Mucosa of stomach (tissue), 1 donor: ENCODE results near the gene DHRS7B.
"Not testable (repeated sequence)": the region's sequence is repeated elsewhere in the genome, so short reads cannot be mapped to it uniquely, and the experiment has no call there.

ENCODE experiments used
- H3K27me3 ChIP-seq: one replicate; pipeline ENCODE4 v1.7.0; 2013; ENCODE audit warnings: mild to moderate bottlenecking, low read length; ENCODE audit not compliant: control insufficient read depth, insufficient read depth
- H3K36me3 ChIP-seq: one replicate; pipeline ENCODE4 v1.7.0; 2013; ENCODE audit warnings: low read length; ENCODE audit not compliant: control insufficient read depth, insufficient read depth
- H3K4me1 ChIP-seq: one replicate; pipeline ENCODE4 v1.7.0; 2013; ENCODE audit warnings: mild to moderate bottlenecking, low read length; ENCODE audit not compliant: control insufficient read depth, insufficient read depth
- H3K4me3 ChIP-seq: one replicate; pipeline ENCODE4 v1.7.0; 2013; ENCODE audit warnings: low read length
- H3K9ac ChIP-seq: one replicate; pipeline ENCODE4 v1.7.0; 2013; ENCODE audit warnings: mild to moderate bottlenecking, low read length, moderate library complexity
- H3K9me3 ChIP-seq: one replicate; pipeline ENCODE4 v1.7.0; 2013; ENCODE audit warnings: mild to moderate bottlenecking, low read length, moderate library complexity; ENCODE audit not compliant: control insufficient read depth
- donor health status: Pancreatic carcinoma.

Gene DHRS7B

GRCh38 chr17:21142065-21142464, 15.3 kb downstream of the DHRS7B start:
- H3K36me3 ChIP-seq, H3K9ac ChIP-seq, H3K27me3 ChIP-seq, H3K9me3 ChIP-seq, H3K4me3 ChIP-seq, H3K4me1 ChIP-seq: not testable (repeated sequence)

DNA sequence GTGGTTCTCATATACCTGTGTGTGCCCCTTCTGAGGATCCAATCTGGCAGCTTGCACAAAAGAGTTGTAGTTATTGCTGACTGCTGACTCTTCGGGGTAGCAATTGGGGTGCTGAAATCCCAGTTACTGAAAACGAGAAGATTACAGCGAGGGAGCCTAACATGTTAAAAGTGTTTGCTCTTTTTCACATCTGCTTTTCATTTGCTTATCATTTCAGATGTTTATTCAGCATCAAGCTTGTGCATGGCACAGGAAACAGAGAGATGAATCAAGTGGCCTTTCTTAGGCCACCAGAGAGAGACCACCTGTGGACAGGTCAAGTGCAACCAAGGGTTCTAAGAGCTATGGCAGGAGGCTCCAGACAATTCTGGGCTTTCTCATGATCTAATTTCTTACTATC, 16.9 kb downstream of the DHRS7B start:
- no peak overlapping the region for H3K4me3 ChIP-seq
- H3K9me3 ChIP-seq = no peaks in the 10 kb centered on the region
- H3K27me3 ChIP-seq = no peaks in the 10 kb centered on the region
- H3K36me3 ChIP-seq = no peaks in the 10 kb centered on the region
- H3K4me1 ChIP-seq = no peaks in the 10 kb centered on the region
- no peak overlapping the region for H3K9ac ChIP-seq

GRCh38 chr17:21144299-21144698, 17.5 kb downstream of the DHRS7B start:
- not testable (repeated sequence) for H3K4me1 ChIP-seq, H3K4me3 ChIP-seq, H3K9me3 ChIP-seq, H3K27me3 ChIP-seq, H3K9ac ChIP-seq, H3K36me3 ChIP-seq

DNA sequence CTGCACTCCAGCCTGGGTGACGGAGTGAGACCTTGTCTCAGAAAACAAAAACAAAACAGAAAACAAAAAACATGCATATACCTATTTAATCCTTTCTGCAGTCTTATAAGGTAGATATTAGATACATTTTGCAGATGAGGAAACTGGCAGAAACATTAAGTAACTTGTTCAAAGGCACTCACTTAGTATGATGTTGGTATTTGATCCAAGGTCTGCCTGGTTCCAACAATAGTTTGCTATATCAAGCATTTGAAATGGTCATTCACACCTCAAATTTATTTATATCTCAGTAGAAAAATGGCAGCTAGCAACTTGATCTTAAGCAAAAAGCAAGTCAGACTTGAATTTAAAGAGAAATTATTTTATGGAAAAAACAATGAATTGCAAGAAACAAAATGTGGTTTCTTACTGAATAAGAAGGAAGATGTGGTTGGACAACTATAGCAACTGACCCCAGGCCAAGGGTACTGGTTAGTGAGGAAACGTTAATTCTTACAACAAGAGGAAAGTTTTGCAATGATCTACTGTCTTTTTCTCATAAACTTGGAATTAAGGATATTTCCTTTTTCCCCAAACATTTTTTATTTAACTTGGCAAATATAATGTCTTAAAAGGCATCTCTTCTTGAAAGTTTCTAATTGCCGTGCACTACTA, 19.7 kb downstream of the DHRS7B start:
- Histone ChIP-seq H3K4me1 (no peaks in the 10 kb centered on the region), H3K9ac (no peak overlapping the region), H3K27me3 (no peaks in the 10 kb centered on the region), H3K9me3 (no peaks in the 10 kb centered on the region), H3K4me3 (no peak overlapping the region), H3K36me3 (no peaks in the 10 kb centered on the region)

GRCh38 chr17:21149621-21150020, 22.9 kb downstream of the DHRS7B start:
- no peak overlapping the region for H3K4me3 ChIP-seq
- H3K9ac ChIP-seq = no peak overlapping the region
- no peaks in the 10 kb centered on the region for H3K27me3 ChIP-seq
- no peaks in the 10 kb centered on the region for H3K36me3 ChIP-seq
- no peaks in the 10 kb centered on the region for H3K4me1 ChIP-seq
- H3K9me3 ChIP-seq = no peaks in the 10 kb centered on the region

DNA sequence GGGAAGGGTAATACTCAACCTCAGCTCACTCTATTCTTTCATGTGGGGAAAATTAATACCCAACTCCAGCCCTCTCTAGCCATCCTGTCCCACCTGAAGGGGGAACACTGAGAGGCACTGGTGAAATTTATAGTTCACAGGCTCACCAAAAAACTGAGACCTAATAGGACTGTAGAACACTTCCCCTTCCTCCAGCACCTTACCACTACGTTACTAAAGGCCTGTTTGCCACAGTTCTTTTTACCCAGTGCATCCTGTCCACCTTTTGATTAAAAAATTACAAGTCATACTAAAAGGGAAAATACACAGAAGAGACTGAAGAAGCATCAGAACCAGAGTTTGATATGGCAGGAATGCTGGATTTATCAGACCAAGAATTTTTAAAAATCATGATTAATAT, 26.0 kb downstream of the DHRS7B start:
- Histone ChIP-seq H3K36me3 (no peaks in the 10 kb centered on the region), H3K4me3 (no peak overlapping the region), H3K9ac (no peak overlapping the region), H3K9me3 (no peaks in the 10 kb centered on the region), H3K27me3 (no peaks in the 10 kb centered on the region), H3K4me1 (no peaks in the 10 kb centered on the region)

DNA sequence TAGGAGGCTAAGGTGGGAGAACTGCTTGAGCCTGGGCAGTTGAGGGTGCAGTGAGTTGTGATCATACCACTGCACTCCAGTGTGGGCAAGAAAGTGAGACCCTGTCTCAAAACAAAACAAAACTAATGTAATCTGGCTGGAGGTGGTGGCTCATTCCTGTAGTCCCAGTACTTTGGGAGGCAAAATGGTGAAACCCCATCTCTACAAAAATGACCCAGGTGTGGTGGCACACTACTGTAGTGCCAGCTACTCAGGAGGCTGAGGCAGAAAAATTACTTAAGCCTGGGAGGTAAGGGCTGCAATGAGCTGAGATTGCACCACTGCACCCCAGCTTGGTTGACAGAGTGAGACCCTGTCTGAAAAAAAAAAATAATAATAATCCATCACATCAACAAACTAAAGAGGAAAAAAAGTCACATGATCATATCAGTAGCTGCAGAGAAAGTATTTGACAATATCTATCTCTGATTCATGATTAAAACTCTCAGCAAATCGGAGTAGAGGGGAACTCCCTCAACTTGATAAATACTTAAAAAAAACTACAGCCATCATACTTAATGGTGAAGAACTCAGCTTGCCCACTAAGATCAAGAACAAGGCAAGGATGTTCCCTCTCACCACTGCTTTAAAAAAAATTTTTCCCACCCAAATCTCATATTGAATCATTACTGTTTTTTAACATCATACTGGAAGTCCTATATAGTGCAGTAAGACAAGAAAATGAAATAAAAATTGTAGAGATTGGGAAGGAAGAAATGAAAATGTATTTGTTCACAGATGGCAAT, 31.0 kb downstream of the DHRS7B start:
- Histone ChIP-seq H3K4me3 (no peak overlapping the region), H3K9me3 (no peaks in the 10 kb centered on the region), H3K4me1 (peaks cover 12% of the 10 kb centered on the region), H3K36me3 (no peaks in the 10 kb centered on the region), H3K9ac (no peak overlapping the region), H3K27me3 (no peaks in the 10 kb centered on the region)

GRCh38 chr17:21160401-21160800, 33.6 kb downstream of the DHRS7B start:
- H3K4me1 ChIP-seq = peaks cover 12% of the 10 kb centered on the region
- no peak overlapping the region for H3K4me3 ChIP-seq
- no peaks in the 10 kb centered on the region for H3K27me3 ChIP-seq
- no peak overlapping the region for H3K9ac ChIP-seq
- H3K9me3 ChIP-seq = no peaks in the 10 kb centered on the region
- no peaks in the 10 kb centered on the region for H3K36me3 ChIP-seq

DNA sequence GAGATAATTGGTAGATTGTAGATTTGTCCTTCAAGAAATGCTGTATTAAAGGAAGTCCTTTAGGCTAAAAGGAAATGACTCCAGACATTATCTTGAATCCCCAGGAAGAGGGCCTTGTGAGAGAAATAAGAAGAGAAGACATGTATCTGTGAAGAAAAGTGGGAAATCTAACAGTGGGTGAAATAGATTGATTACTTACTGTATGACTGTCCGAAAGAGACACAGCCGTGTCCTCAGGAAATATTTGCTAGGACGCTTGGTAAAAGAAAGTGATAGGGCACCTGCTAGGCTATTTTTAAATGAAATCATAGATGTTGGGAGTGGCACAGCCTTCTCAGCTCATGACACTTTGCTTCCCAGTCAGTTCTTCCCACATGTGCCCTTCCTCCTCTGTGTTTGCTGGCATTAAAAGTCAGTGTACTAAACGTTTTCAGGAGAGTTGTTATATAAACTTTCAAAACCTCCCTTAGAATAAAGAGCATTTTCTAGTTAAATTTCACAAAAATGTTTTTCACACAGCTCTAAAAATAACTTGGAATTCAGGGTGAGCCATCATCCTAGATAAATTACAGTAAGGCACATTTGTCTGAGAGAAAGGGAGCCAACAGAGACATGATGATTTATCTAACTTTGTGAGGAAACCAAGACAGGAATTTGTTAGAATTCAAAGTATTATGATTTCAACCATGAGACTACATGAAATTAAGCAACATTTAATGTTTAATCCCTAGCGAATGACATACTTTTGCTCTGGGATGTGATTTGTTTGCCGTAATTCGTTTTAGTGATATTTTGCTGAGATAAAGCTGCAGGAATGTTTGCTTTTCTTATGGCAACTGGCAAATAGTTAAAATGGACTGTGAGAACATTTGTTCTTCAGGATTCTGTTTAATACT, 35.0 kb downstream of the DHRS7B start:
- Histone ChIP-seq H3K4me3 (no peak overlapping the region), H3K4me1 (peaks cover 12% of the 10 kb centered on the region), H3K36me3 (no peaks in the 10 kb centered on the region), H3K27me3 (no peaks in the 10 kb centered on the region), H3K9me3 (no peaks in the 10 kb centered on the region), H3K9ac (no peak overlapping the region)

DNA sequence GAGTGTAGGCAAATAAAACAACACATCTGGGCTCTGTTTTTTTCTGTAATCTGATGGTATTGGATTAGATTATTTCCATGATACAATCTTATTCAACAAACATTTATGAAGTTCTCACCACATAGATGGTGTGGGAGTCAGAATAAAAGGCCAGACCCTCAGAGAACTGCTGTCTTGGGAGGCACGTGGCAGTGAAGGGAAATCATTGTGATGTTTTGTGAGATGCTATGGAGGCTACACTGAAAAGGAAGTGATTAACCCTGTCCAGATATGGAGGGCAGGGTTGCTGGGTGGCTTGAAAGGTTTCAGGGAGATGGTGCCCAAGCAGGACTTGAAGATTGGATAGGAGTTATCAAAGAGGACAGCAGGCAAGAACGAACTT, 35.6 kb downstream of the DHRS7B start:
- H3K9ac ChIP-seq = no peak overlapping the region
- H3K4me3 ChIP-seq = no peak overlapping the region
- peaks cover 12% of the 10 kb centered on the region for H3K4me1 ChIP-seq
- H3K27me3 ChIP-seq = no peaks in the 10 kb centered on the region
- no peaks in the 10 kb centered on the region for H3K9me3 ChIP-seq
- no peaks in the 10 kb centered on the region for H3K36me3 ChIP-seq

DNA sequence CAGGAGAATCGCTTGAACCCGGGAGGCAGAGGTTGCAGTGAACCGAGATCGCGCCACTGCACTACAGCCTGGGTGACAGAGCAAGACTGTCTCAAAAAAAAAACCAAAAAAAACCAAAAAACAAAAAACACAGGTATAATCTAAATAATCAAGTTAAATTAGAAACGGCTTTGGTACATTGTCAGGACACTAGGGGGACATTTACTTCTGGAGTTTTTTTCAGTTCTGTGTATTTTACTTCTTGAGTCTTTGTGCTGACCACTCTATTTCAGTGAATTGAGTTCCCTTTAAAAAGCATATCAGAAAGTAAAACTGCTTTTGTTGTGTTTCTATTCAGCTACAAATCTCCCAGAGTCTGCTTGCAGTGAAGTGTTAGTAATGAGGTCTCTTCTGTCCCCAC, 36.3 kb downstream of the DHRS7B start:
- Histone ChIP-seq H3K4me1 (peaks cover 12% of the 10 kb centered on the region), H3K9me3 (no peaks in the 10 kb centered on the region), H3K9ac (no peak overlapping the region), H3K27me3 (no peaks in the 10 kb centered on the region), H3K4me3 (no peak overlapping the region), H3K36me3 (no peaks in the 10 kb centered on the region)

GRCh38 chr17:21164216-21164615, 37.5 kb downstream of the DHRS7B start:
- Histone ChIP-seq H3K4me3 (no peak overlapping the region), H3K4me1 (peaks cover 12% of the 10 kb centered on the region), H3K9me3 (no peaks in the 10 kb centered on the region), H3K9ac (no peak overlapping the region), H3K27me3 (no peaks in the 10 kb centered on the region), H3K36me3 (no peaks in the 10 kb centered on the region)
